Dedifferentiated amniotic fluid mesenchymal stem cell (primary cell): ENCODE measurements around the gene PRRT1.

Experiments used
- DNase-seq: peaks from one replicate; pipeline ENCODE4 v3.0.0-alpha.2; 2016; ENCODE audit errors: extremely low spot score

The PRRT1 gene

GRCh38 chr6:32175711-32176475, 24.2 kb upstream of the PRRT1 start, which contains the start of gene AGPAT1:
TSS of gene AGPAT1 (minus strand) at chr6:32176084. CDS start at chr6:32171496, 4,588 bp downstream.
- peak; percentile 96 for DNase-seq

GRCh38 chr6:32175322-32175710, 23.6 kb upstream of the PRRT1 start:
- DNase-seq: no peak

GRCh38 chr6:32174416-32174815, 22.7 kb upstream of the PRRT1 start:
- no peak for DNase-seq

DNA sequence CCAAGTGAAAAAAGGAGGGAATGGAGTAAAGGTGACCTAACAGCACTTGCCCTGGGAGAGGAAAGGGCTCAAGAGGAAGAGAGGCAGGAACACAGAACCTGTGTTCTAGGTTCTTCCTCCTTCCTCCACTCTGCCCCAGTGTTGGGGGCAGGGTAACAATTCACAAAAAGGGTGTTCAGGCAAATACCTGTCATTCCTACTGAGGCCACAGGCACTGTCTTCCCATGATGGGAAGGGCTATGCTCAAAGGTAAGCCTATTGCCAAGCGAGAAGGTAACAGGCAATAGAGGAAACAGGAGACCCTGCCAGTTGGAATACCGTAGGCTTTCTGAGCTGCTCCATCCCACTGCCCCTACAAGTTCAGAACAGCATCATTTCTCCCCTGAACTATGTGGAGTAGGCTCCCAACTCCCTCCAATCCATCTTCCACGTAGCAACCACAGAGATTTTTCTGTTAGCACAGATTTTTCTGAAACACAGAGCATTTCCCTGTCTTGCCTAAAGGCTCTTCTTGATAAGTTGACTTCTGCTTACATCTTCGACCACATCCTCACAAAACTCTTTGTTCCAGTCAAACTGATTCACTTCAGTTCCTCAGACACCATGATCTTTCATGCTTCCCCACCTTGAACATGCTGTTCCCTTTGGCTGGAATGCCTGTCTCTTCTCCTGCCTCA, 21.4 kb upstream of the PRRT1 start:
- DNase-seq: no peak

DNA sequence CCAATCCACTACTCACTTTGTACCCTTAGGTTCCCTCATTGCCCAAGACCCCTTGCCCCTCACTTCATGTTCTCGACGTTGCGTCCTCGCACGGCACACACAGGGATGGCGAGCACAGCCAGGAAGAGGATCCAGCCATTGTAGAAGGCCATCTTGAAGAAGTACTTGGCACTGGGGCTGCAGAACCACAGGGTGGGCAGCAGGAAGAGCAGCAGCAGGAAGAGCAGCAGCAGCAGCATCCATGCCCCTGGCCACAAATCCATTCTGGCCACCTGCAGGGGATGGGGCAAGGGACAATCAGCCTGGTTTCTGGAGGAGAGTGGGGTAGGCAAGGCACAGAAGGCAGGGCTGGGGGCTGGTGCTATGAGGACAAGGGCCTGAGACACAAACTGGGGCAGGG, 19.5 kb upstream of the PRRT1 start:
- DNase-seq: no peak

DNA sequence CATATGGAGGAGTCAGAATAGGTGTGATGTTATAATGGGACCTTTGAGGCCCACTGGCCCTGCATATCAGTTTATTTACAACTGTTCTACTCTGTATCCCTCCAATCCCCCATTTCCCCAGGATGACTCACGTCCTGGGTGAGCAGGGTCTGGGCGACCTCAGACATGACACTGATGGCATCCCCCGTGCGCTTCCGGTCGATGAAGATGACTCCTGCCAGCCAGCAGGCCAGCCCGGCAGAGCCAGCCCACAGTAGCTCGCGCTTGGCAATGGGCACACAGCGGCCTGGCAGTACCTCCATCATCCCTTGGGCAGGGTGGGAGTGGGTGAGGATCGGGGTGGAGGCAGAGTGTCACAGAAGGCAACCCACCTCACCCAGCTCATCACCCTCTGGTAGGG, 18.6 kb upstream of the PRRT1 start:
- no peak for DNase-seq

DNA sequence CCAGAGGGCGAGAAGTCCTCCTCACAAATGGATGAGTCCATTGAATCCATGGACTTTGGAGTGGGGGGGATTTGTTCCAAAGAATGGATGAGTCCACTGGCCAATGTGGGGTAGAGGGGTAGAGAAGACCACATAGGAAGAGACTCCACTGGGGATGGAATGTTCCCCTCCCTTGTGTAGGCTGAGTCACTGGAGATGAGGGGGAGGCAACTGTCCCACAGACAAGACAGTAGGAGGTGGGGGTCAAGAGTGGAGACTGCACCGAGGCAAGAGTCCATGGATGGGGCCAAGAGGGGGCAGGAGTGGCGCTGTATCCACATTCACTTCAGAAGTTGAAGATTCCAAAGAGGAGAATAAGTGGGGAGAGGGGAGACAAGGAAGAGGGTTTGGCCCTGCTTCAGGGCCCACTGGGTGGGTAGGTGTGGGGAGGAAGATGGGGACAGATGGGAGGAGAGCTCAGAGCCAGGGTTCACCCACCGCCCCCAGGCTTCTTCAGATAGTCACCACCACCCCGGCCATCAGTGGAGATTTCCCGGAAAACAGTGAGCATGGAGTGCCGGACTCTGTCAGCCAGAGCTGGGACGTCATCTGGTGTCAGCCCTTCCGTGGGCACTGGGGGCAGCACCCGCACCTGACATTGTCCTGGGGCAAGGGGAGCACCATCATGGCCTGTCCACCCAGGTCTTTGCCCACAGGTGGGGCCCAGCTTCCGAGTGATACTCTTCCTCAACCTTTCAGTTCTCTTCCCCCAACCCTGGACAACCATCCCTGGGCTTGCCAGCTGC, 17.3 kb upstream of the PRRT1 start:
- DNase-seq: no peak

DNA sequence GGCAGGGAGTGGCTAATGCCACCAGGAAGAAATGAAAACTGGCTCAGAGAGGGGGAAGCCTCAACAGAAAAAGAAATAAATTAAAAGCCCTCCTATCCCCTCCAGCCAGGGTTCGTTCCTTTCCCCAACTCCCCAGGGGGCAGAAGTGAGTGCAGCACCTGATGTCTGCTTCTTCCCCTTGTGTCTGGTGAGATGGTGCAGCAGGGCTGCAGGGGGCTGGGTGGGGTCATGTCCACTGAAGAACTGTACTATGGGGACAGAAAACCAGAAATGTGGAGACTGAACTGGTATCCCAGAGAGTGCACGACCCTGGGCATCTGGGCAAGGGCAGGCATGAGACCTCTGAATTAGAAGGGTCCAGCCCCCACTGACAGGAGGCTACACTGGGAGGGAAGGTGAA, 16.6 kb upstream of the PRRT1 start:
- DNase-seq: no peak

GRCh38 chr6:32167761-32168262, 16.1 kb upstream of the PRRT1 start:
- DNase-seq: no peak

- DNase-seq: no peak
Measured at GRCh38 chr6:32167154-32167760, 15.5 kb upstream of the PRRT1 start.

GRCh38 chr6:32166411-32167061, 14.8 kb upstream of the PRRT1 start:
- no peak for DNase-seq

DNA sequence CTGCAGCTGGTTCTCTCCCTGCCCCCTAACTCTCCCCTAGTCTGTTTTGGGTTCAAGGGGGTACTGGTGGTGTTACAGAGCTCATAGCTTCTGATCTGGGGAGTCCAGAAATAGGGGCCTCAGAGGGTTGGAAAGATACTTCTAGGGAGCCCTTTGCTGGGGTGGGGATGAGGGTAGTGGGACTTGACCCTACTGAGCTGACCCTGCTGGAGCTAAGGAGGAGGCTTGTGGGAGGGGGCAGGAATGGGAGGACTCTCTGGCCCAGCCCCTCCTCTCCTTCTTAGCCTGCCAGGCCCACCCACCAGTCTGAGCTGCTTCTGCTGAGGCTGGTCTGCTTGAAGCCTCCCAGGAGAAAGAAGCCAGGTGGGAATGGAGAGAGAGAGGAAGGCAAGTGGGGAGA, 12.6 kb upstream of the PRRT1 start, which contains the start of gene EGFL8:
Gene EGFL8 (plus strand): TSS at position 301 of the 400 bp plus-strand sequence. CDS start 1,571 bp downstream, outside the sequence.
- no peak for DNase-seq

DNA sequence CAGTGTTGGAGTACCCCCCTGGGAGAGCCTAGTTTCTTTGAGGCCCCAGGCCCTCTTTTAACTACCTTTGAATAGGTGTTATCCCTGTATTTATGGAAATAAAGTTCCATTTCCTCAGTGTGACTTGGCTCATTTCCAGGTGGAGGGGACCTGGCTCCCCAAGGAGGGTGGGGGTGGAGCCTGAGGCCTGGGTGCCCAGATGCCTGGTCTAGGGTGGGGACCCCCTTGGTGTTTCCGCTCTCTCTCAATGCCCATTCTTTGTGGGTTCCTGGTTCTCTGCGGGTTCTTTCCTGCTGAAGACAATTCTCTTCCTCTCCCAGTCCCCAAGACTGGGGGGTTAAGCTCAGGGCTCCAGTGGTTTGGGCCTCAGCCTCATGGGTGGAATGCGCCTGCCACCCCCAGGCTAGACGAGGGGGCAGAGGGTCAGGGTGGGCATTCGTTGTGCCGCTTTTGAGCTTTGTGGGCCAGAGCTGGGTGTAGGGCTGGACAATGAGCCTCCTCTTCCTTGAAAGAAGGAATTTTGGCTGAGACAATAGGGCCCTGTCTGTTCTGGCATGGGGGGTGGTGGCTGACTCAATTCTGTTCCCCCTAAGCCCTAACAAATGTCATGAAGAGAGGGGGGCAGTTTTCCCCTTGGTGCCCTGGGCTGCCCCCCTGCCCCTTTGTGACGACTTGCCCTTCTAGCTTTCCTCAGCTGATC, 12.0 kb upstream of the PRRT1 start:
- no peak for DNase-seq

- no peak for DNase-seq
Measured at GRCh38 chr6:32158052-32158451, 6.3 kb upstream of the PRRT1 start.

GRCh38 chr6:32156891-32157290, 5.2 kb upstream of the PRRT1 start:
- no peak for DNase-seq

DNA sequence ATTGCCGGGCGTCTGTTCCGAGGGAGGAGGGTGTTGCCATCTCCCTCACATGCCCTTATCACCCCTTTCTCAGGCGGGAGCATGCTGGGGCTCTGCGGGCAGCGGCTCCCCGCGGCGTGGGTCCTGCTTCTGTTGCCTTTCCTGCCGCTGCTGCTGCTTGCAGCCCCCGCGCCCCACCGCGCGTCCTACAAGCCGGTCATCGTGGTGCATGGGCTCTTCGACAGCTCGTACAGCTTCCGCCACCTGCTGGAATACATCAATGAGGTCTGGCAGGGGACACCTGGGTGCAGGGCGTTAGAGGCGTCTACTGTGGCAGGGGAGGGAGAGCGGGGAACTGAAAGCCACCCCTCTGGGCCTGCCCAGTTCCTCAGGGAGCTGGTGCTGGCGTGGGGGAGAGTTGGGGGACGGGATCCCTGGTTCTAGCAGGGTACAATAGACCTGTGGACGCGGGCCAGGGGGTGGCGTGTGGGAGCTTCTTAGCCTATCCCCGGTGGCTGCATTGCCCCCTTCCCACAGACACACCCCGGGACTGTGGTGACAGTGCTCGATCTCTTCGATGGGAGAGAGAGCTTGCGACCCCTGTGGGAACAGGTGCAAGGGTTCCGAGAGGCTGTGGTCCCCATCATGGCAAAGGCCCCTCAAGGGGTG, 2.9 kb upstream of the PRRT1 start:
- DNase-seq: peak; percentile 58

DNA sequence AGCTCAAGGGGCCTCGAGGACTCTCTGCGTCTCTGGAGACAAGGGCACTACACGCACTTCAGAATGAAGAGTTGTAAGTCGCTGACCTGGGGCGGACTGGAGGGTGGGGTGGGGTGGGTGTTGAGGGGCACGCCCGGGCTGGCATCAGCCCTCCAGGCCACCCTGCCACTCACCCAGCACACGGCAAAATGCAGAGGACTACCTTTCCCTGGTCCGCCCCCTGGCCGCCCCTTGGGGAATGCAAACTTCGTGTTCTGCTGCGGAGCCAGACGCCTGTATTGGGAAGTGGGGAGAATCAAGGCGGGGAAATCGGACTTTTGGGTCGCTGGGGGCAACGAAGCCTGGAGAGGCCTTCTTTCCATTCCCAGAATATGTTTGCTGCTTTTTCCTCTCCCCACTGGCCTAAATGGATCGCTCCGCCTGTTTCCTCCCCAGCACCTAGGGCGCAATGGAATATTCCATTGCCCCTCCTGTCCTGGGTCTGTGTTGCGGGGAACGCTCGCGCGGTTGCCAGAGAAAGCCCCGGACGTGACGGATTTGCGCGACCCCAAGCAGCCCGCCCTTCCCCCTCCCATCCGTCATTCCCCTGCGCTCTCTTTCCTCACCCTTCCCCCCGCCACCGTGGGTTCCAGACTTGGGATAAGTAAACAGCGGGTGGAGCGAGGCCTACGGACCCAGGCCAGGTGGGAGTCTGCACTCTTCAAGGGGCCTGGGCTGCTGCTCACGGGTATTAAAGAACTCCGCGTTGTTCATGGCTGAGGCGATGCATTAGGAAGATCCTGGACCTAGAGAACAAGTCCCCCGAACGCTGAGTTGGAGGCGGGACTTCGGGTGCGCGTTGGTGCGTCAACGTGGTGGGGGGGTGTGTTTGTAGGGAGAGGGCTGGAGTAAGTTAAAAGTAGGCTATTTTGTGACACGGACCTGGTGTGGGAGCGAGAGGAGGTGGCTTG, 2.1 kb upstream of the PRRT1 start, which contains the start of gene PPT2:
Gene PPT2 (plus strand): TSS at position 578 of the 950 bp plus-strand sequence. CDS start 454 bp downstream, outside the sequence.
- DNase-seq: peak; percentile 81

- DNase-seq: peak; percentile 49
Measured at GRCh38 chr6:32152769-32153563, 1.2 kb upstream of the PRRT1 start.
